ENCODE data around the gene FAM193A. TPM values are rescaled to one million over a fixed set of nuclear protein-coding genes. Genes with fewer than 3 reads are reported as not detected.
"Not testable (repeated sequence)": the region's sequence is repeated elsewhere in the genome, so short reads cannot be mapped to it uniquely, and the experiment has no call there.

FAM193A gene
- total RNA-seq, 1 experiment from 2014 or later, result 13.3 TPM

DNA sequence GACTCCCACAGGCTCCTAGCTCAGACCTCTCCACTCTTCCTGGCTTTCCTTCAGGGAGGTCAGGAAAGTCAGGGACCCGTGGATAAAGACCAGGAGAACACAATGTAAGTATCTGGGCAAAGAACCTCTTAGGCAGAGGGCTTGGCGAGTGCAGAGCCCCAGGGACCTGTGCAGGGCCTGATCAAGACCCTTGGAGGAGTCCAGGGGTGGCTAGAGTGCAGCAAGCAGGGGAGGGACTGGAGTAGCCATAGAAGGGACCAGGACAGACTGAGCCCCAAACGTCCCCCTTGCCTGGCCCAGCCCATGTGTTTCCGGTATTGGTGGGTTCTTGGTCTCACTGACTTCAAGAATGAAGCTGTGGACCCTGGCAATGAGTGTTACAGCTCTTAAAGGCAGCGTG lies 225.6 kb downstream of the FAM193A start:
- H3K4me3 ChIP-seq (ENCODE audit: insufficient read depth, low read depth, low read length), result no peak overlapping the region
- H3K27me3 ChIP-seq (ENCODE audit: control insufficient read depth, insufficient read depth, low read length), result no peaks in the 10 kb centered on the region
- H3K36me3 ChIP-seq (replicated peaks; ENCODE audit: control insufficient read depth, insufficient read depth, low read length), result no peaks in the 10 kb centered on the region
- DNase-seq, result peak; percentile 30

DNA sequence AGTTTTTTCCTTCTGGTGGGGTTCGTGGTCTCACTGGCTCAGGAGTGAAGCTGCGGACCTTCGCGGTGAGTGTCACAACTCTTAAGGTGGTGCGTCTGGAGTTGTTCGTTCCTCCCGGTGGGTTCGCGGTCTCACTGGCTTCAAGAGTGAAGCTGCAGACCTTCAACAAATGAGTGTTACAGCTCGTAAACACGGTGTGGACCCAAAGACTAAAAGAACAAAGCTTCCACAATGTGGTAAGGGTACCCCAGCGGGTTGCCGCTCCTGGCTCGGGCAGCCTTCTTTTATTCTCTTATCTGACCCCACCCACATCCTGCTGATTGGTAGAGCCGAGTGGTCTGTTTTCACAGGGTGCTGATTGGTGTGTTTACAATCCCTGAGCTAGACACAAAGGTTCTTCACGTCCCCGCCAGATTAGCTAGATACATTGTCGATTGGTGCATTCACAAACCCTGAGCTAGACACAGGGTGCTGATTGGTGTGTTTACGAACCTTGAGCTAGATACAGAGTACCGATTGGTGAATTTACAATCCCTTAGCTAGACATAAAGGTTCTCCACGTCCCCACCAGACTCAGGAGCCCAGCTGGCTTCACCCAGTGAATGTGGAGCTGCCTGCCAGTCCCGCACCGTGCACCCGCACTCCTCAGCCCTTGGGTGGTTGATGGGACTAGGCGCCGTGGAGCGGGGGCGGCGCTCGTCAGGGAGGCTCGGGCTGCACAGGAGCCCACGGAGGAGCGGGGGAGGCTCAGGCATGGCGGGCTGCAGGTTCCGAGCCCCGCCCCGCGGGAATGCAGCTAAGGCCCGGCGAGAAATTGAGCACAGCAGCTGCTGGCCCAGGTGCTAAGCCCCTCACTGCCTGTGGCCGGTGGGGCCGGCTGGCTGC lies 226.3 kb downstream of the FAM193A start:
- not testable (repeated sequence) for H3K27me3 ChIP-seq (ENCODE audit: control insufficient read depth, insufficient read depth, low read length); H3K36me3 ChIP-seq (replicated peaks; ENCODE audit: control insufficient read depth, insufficient read depth, low read length); H3K4me3 ChIP-seq (ENCODE audit: insufficient read depth, low read depth, low read length); DNase-seq

DNA sequence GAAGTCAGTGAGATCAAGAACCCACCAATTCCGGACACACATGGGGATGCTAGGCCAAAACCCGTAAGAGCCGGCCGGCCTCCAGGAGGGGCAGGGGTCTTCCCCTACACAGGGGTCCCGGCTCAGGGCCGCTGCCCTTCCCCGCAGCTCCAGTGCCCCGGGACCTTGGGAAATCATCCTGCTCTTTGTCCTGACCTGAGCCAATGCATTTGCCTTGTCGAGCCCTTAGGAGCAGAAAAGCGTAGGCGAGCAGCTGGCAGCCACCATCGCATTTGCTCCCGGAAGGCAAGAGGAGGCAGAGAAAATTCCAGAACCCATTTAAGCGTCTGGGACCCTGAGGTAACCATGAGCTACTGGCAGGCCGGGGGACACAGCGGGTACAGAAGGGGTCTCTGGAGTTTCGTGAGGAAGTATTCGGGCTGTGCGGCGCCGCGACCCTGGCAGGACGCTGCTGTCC lies 227.1 kb downstream of the FAM193A start:
- H3K4me3 ChIP-seq (ENCODE audit: insufficient read depth, low read depth, low read length), result peak overlapping the region; percentile 2; the same call in 1 of the 2 replicates
- no peaks in the 10 kb centered on the region for H3K27me3 ChIP-seq (ENCODE audit: control insufficient read depth, insufficient read depth, low read length)
- no peaks in the 10 kb centered on the region for H3K36me3 ChIP-seq (replicated peaks; ENCODE audit: control insufficient read depth, insufficient read depth, low read length)
- DNase-seq, result no peak

DNA sequence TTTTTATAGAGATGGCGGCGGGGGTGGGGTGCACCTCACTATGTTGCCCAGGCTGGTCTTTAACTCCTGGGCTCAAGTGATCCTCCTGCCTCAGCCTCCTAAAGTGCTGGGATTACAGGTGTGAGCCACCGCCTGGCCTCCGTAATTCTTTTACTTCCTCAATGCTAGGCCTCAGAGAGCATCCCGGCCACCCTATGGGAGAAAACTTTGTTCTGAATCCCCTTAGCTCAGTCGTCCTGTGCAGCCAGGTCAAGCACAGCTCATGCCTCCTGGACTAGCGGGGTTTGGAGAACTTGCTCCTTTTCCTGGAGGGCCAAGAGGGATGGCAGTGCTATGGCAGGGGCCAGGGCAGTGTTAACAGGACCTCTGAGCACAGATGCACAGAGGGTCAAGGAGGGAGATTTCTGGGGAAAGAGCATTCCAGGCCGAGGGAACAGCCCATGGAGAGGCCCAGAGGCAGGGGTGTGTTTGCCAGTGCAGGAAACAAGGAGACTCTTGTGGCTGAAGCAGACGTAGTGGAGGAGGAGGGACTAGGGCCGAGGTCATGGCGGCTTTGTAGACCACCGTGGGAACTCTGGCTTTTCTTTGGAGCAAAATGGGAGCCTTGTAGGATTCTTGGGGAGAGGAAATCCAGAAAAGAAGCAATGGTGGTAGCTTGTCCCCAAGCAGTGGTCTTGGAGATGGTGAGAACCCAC lies 229.5 kb downstream of the FAM193A start:
- no peak for DNase-seq
- H3K36me3 ChIP-seq (replicated peaks; ENCODE audit: control insufficient read depth, insufficient read depth, low read length), result no peaks in the 10 kb centered on the region
- no peaks in the 10 kb centered on the region for H3K27me3 ChIP-seq (ENCODE audit: control insufficient read depth, insufficient read depth, low read length)
- no peak overlapping the region for H3K4me3 ChIP-seq (ENCODE audit: insufficient read depth, low read depth, low read length)

DNA sequence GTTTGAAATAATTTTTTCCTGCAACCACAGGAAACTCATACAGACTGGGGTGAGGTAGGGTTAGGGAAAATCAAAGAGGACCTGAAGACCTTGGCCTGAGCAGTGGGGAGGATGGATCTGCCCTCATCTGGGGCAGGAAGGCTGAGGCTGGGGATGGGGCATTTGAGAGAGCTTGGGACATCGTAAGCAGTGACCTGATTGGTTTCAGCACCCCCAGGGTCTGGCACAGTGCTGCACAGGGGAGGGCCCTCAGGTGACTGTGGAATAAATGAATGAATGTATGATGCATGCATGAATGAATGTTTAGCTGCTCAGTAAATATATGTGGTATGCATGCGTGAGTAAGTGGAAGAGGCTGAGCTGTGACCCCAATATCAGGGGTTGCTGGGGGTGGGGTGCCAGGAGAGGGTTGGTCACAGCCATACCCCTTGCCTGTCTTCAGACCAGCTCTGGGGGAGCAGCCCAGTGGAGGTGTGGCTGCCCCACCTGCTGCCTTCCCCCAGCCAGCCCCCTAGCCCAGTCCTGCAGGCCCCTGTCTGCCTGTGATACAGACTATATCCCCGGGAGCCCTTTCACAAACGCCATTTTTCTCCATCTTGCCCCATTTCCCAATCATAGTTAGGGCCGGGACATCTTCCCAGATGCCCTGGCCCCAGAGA lies 230.7 kb downstream of the FAM193A start:
- H3K36me3 ChIP-seq (replicated peaks; ENCODE audit: control insufficient read depth, insufficient read depth, low read length), result no peaks in the 10 kb centered on the region
- H3K27me3 ChIP-seq (ENCODE audit: control insufficient read depth, insufficient read depth, low read length), result no peaks in the 10 kb centered on the region
- H3K4me3 ChIP-seq (ENCODE audit: insufficient read depth, low read depth, low read length), result no peak overlapping the region
- DNase-seq, result no peak

DNA sequence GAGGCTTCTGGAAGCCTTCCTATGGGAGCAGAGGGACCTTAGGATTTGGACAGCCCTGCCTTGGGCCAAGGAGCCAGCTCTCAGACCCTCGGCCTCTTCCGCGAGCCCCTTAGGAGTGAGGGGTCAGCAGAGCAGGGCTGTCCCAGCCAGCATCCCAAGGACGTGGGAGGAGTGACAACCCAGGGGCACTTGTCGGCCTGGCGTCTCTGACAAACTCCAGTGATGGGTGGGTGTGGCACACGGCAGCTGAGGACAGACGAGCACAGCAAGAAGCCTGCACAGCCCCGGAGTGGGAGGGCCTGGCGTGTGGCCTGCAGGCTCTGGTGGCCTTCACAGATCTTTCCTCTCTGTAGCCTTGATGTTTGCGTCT lies 231.2 kb downstream of the FAM193A start:
- Histone ChIP-seq H3K4me3 (ENCODE audit: insufficient read depth, low read depth, low read length) (no peak overlapping the region), H3K27me3 (ENCODE audit: control insufficient read depth, insufficient read depth, low read length) (no peaks in the 10 kb centered on the region), H3K36me3 (replicated peaks; ENCODE audit: control insufficient read depth, insufficient read depth, low read length) (no peaks in the 10 kb centered on the region)
- peak; percentile 36 for DNase-seq

DNA sequence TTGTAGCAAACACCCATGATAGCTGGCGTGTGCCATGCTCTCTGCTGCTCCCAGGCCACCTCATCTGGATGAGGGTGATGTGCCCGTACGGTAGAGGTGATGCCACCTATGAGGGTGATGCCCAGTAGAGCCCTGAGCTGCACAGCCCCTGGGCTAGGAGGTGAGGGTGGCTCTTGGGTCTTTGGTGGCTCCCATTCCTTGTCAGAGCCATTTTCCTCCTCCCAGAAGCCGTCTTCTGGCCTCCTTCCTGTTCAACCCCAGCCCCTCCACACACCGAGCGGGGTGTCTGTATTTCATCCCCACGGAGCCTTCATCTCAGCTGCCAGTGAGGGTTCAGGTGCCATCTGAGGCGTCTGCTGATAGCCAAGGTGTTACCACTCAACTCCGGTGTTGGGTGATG lies 231.7 kb downstream of the FAM193A start:
- no peak for DNase-seq
- Histone ChIP-seq H3K36me3 (replicated peaks; ENCODE audit: control insufficient read depth, insufficient read depth, low read length) (no peaks in the 10 kb centered on the region), H3K4me3 (ENCODE audit: insufficient read depth, low read depth, low read length) (no peak overlapping the region), H3K27me3 (ENCODE audit: control insufficient read depth, insufficient read depth, low read length) (no peaks in the 10 kb centered on the region)

DNA sequence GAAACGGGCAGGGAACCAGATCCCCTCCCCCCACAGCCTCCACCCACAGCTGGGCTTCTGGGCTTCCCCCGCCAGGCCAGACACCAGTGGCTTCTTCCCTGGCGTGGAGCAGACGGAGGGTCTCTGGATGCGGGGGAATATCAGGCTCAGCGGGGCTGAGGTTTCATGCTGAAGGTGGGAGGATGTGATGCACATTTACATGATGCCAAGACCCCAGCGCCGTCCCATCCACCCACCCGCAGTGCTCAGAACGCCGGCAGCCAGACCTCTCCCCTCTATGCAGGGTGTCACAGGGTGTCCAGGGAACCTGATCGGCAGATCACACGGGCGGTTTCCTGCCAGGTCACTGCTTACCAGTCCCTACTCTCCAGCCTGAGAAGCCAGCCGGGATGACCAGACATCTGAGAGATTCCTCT lies 232.5 kb downstream of the FAM193A start:
- Histone ChIP-seq H3K27me3 (ENCODE audit: control insufficient read depth, insufficient read depth, low read length) (no peaks in the 10 kb centered on the region), H3K4me3 (ENCODE audit: insufficient read depth, low read depth, low read length) (no peak overlapping the region), H3K36me3 (replicated peaks; ENCODE audit: control insufficient read depth, insufficient read depth, low read length) (no peaks in the 10 kb centered on the region)
- DNase-seq, result peak; percentile 61

DNA sequence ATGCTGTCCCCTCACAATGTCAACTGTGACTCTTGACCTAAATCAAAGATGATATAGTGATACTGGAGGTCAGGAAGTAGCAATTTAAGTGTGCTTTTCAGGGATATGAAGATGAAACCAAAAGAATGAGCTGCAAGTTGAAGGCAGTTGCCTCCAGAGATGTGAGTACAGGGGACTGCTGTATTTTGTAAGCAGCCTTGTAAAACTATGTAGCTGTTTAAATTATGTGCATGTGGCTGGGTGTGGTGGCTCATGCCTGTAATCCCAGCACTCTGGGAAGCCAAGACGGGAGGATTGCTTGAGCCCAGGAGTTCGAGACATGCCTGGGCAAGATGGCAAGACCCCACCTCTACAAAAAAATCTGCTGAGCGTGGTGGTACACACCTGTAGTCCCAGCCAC lies 234.8 kb downstream of the FAM193A start:
- H3K4me3 ChIP-seq (ENCODE audit: insufficient read depth, low read depth, low read length), result no peak overlapping the region
- no peak for DNase-seq

DNA sequence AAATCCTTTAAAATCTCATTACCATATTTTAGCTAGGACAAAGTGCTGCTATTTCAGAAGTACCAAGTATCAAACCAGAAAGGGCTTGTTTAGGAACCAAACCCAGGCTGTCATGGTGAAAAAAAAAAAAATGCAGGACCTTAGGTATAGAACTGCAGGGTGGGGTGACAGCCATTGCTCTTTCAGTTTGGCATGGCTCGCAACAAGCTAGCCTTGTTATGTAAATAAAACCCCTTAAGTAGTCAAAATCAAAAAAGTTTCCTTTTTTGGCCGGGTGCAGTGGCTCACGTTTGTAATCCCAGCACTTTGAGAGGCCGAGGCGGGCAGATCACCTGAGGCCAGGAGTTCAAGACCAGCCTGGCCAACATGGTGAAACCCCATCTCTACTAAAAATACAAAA lies 244.2 kb downstream of the FAM193A start:
- H3K36me3 ChIP-seq (replicated peaks; ENCODE audit: control insufficient read depth, insufficient read depth, low read length); H3K27me3 ChIP-seq (ENCODE audit: control insufficient read depth, insufficient read depth, low read length); H3K4me3 ChIP-seq (ENCODE audit: insufficient read depth, low read depth, low read length): not testable (repeated sequence)
- DNase-seq, result peak; percentile 20

More for the DNA sequence above, 234.8 kb downstream of the FAM193A start:
- H3K36me3 ChIP-seq (replicated peaks; ENCODE audit: control insufficient read depth, insufficient read depth, low read length), result no peaks in the 10 kb centered on the region
- H3K27me3 ChIP-seq (ENCODE audit: control insufficient read depth, insufficient read depth, low read length), result no peaks in the 10 kb centered on the region

DNA sequence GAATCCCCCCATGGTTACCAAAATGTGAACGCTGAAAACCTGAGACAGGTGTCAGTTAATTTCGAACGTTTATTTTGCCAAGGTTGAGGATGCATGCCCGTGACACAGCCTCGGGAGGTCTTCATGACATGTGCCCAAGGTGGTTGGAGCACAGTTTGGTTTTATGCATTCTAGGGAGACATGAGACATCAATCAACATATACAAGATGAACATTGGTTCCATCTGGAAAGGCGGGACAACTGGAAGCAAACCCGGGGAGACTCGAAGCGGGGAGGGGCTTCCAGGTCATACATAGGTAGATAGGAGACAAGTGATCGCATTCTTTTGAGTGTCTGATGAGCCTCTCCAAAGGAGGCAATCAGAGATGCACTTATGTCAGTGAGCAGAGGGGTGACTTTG lies 245.5 kb downstream of the FAM193A start:
- H3K4me3 ChIP-seq (ENCODE audit: insufficient read depth, low read depth, low read length), result no peak overlapping the region
- no peak for DNase-seq
- no peaks in the 10 kb centered on the region for H3K36me3 ChIP-seq (replicated peaks; ENCODE audit: control insufficient read depth, insufficient read depth, low read length)
- H3K27me3 ChIP-seq (ENCODE audit: control insufficient read depth, insufficient read depth, low read length), result no peaks in the 10 kb centered on the region

Other genes with a start within 250 kb of the FAM193A start
- gene ZFYVE28, start 118.0 kb upstream of the FAM193A start, total RNA-seq (2014; rRNA removed; shearing (Covaris generic)), result 2.1 and 5.7 TPM in 2 replicates
- not detected in 2 replicates for gene CFAP99, start 117.7 kb upstream of the FAM193A start, total RNA-seq (2014; rRNA removed; shearing (Covaris generic))
- 79.6 and 82.8 TPM in 2 replicates for gene RNF4, start 67.5 kb upstream of the FAM193A start, total RNA-seq (2014; rRNA removed; shearing (Covaris generic))
- gene TNIP2, start 219.7 kb downstream of the FAM193A start, total RNA-seq (2014; rRNA removed; shearing (Covaris generic)), result 44.6 and 51.3 TPM in 2 replicates